Testis (tissue), 3 donors: ENCODE results near the gene PLAGL1. TPM values are rescaled to one million over a fixed set of nuclear protein-coding genes. Genes with fewer than 3 reads are reported as not detected.

Experiments
- DNase-seq: peaks from one replicate; pipeline ENCODE4 v3.0.0-alpha.2; 2019
- H3K27ac ChIP-seq, 2 donors: fragments of 200-600 bp; sonication (generic); one replicate each; pipeline ENCODE4 v1.5.1; 2019
- H3K27me3 ChIP-seq: fragments of 200-600 bp; sonication (generic); one replicate; pipeline ENCODE4 v1.5.1; 2019
- H3K36me3 ChIP-seq: fragments of 200-600 bp; sonication (generic); one replicate; pipeline ENCODE4 v1.5.1; 2017; ENCODE audit warnings: low read depth; ENCODE audit errors: missing control alignments
- H3K4me1 ChIP-seq: fragments of 200-600 bp; sonication (generic); one replicate; pipeline ENCODE4 v1.5.1; 2019
- H3K4me3 ChIP-seq, 2 donors: fragments of 200-600 bp; sonication (generic); one replicate each; pipeline ENCODE4 v1.5.1; 2017 to 2019
- H3K9me3 ChIP-seq: fragments of 200-600 bp; sonication (generic); one replicate; pipeline ENCODE4 v1.5.1; 2017
- CTCF ChIP-seq, 3 experiments: fragments of 450-650 bp in 2 of 3; fragments of 200-600 bp in 1 of 3; sonication (generic) in 1 of 3; IDR thresholded peaks; one replicate each; pipeline ENCODE4 v1.5.1; 2016 to 2019; ENCODE audit warnings: antibody characterized with exemption in 3 of 3, mild to moderate bottlenecking in 2 of 3, moderate library complexity in 1 of 3
- POLR2A ChIP-seq: fragments of 450-650 bp; IDR thresholded peaks from one replicate; pipeline ENCODE4 v1.6.1; 2017; ENCODE audit warnings: antibody characterized with exemption, mild to moderate bottlenecking, moderate library complexity
- WGBS, 2 donors: methylation state at CpG; one replicate each; pipeline ENCODE4 v1.1.5; 2018; 5-methylcytosine and 5-hydroxymethylcytosine counted together
- intact Hi-C: fragments of 100-400 bp; cut with DNase I; formaldehyde crosslinking; loops from one replicate; pipeline ENCODE4 v1.15.1; 2023; ENCODE audit warnings: low total_unique reads
- polyA plus RNA-seq: library from polyadenylated mRNA; stranded (reverse); fragments of 350-450 nt; fragmentation: Illumina TruSeq; extraction: RNeasy Lipid Tissue Mini Kit (QIAGEN cat#74804); gene quantifications from one replicate; pipeline ENCODE4 v1.2.3, GENCODE V29; 2014; ENCODE audit warnings: low read depth, low replicate concordance; ENCODE audit not compliant: insufficient read depth
- total RNA-seq, 2 donors: library from RNA; depleted of rRNA; stranded (reverse); fragments of >200 nt; gene quantifications; one replicate each; pipeline ENCODE4 v1.2.3, GENCODE V29; 2016

The PLAGL1 gene
- total and polyA plus RNA-seq, 3 donors from 2014 or later: 16.2 to 31.3 (median 17.4) TPM

DNA sequence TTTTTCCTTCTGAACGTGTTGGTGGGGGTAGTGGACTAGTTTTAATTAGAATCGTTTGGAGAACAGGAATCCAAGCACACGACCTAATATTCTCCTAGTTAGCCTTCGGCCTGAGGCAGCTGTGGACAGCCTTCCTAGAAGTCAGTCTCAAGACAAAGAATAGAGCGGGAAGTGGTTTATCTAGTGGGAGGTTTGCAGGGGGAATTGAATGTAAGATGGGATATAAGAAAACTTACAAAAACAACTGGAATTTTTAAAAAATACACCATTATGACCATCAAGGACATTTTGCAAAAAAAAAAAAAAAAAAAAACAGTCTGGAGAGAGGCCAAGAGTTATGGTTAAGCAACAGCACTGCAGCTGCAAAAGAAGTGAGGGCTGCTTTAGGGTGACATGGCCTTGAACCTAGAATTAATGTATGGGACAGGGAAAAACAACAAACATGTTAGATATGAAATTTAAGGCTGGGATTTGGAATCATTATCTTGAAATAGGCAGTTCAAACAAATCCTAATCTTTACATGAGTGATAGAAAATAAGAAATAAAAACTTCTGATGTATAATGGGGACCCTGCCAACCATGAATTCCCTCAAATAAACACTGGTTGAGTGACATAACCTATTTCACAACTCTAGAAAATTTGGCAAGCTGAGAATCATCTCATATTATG is 40.2 kb downstream of the PLAGL1 start:
- no peaks in the 10 kb centered on the region for H3K27me3 ChIP-seq
- WGBS, 2 donors: 44 to 56% methylated on average over 5 of the region's 5 CpGs

DNA sequence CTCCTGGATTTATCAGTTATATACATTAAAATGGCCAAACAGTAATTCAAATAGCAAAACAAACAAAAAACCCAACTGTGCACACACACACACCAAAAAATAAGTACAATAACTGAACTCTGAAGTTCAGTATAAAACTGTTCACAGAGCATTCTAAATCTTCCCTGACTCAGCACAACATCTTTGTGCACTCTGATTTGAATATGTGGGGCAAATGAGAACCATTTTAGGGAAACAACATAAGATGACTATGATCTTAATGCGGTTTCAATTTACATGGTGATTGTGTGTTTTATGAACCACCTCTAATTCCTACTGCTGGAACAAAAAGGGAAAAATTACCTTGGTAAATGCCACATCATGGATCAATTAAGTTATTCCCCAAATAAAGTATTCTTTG is 41.7 kb downstream of the PLAGL1 start:
- no peaks in the 10 kb centered on the region for H3K9me3 ChIP-seq
- intact Hi-C loops: no loop called here
- no peak overlapping the region for H3K27ac ChIP-seq
- no peak for TF ChIP-seq POLR2A
- TF ChIP-seq CTCF (IDR thresholded peaks at IDR 0.05): no peak
- DNase-seq: no peak
- no peak overlapping the region for H3K4me3 ChIP-seq
- peaks cover 5% of the 10 kb centered on the region for H3K4me1 ChIP-seq
- H3K36me3 ChIP-seq: no peaks in the 10 kb centered on the region
- H3K27me3 ChIP-seq: no peaks in the 10 kb centered on the region
- 82 to 91% methylated on average over 1 of the region's 1 CpG for WGBS, 2 donors

More for the DNA sequence above, 40.2 kb downstream of the PLAGL1 start:
- TF ChIP-seq POLR2A (no peak), CTCF (IDR thresholded peaks at IDR 0.05) (no peak)
- Histone ChIP-seq H3K27ac (no peak overlapping the region), H3K4me3 (no peak overlapping the region), H3K36me3 (no peaks in the 10 kb centered on the region), H3K4me1 (no peaks in the 10 kb centered on the region), H3K9me3 (no peaks in the 10 kb centered on the region)
- intact Hi-C loops: no loop called here
- DNase-seq: no peak

- DNase-seq: no peak
- no peaks in the 10 kb centered on the region for H3K36me3 ChIP-seq
- no peak overlapping the region for H3K4me3 ChIP-seq
- no peaks in the 10 kb centered on the region for H3K27me3 ChIP-seq
- peaks cover 5% of the 10 kb centered on the region for H3K4me1 ChIP-seq
- H3K27ac ChIP-seq: no peak overlapping the region
- intact Hi-C loops: no loop called here
- H3K9me3 ChIP-seq: no peaks in the 10 kb centered on the region
- TF ChIP-seq POLR2A (no peak), CTCF (IDR thresholded peaks at IDR 0.05) (no peak)
- 76 to 79% methylated on average over 6 of the region's 6 CpGs for WGBS, 2 donors
Measured at GRCh38 chr6:143965503-143966171, 42.4 kb downstream of the PLAGL1 start.

- no peaks in the 10 kb centered on the region for H3K36me3 ChIP-seq
- TF ChIP-seq POLR2A: no peak
- TF ChIP-seq CTCF (IDR thresholded peaks at IDR 0.05): no peak
- no peaks in the 10 kb centered on the region for H3K9me3 ChIP-seq
- WGBS, 2 donors: 66 to 69% methylated on average over 6 of the region's 6 CpGs
- DNase-seq: no peak
- no peaks in the 10 kb centered on the region for H3K27me3 ChIP-seq
- H3K4me3 ChIP-seq: no peak overlapping the region
- no peak overlapping the region for H3K27ac ChIP-seq
- intact Hi-C loops: no loop called here
- H3K4me1 ChIP-seq: peaks cover 5% of the 10 kb centered on the region
Measured at GRCh38 chr6:143964674-143965081, 43.4 kb downstream of the PLAGL1 start.
